Fibroblast of upper back skin (primary cell): ENCODE measurements around the gene MUC22.
"Not testable (repeated sequence)": the region's sequence is repeated elsewhere in the genome, so short reads cannot be mapped to it uniquely, and the experiment has no call there.

Experiments
- DNase-seq: peaks from one replicate; pipeline ENCODE4 v3.0.0-alpha.2; 2013

Gene MUC22

GRCh38 chr6:31000067-31000860 is 10.0 kb upstream of the MUC22 start:
- DNase-seq = not testable (repeated sequence)

DNA sequence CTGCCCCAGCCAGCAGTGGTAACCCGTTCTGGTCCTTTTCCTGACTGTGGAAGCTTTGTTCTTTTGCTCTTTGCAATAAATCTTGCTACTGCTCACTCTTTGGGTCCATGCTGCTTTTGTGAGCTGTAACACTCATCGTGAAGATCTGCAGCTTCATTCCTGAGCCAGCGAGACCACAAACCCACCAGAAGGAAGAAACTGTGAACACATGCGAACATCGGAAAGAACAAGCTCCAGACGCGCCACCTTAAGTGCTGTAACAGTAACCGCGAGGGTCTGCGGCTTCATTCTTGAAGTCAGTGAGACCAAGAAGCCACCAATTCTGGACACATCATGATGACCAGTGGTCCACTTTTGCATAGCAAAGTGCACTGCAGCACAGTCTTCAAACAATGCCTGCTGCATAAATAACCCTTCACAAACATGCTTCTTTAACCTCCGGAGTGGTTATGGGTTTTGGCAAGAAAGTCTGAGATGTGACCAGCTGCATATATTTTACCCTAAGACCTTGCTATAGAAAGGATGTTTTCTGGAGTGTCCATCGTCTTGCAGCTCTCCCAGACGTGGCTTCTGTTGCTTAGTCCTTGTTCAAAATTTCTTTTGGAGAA is 8.9 kb upstream of the MUC22 start:
- no peak for DNase-seq

DNA sequence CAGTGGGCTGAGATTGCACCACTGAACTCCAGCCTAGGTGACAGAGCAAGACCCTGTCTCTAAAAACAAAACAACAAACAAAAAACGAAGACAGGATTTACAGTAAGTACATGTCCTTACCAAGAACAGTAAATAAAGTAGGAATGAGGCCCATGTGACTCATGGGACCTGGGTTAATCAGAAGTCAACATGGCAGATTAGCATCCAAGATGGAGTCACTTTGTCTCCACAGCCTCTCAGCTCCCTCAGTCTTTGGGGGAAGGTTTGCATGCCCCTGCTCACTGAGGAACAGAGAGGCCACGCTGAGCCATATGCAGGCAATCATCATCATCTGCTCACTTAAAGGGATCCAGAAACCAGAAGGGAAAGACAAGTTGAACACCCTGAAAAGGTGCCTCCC is 7.8 kb upstream of the MUC22 start:
- DNase-seq = no peak

DNA sequence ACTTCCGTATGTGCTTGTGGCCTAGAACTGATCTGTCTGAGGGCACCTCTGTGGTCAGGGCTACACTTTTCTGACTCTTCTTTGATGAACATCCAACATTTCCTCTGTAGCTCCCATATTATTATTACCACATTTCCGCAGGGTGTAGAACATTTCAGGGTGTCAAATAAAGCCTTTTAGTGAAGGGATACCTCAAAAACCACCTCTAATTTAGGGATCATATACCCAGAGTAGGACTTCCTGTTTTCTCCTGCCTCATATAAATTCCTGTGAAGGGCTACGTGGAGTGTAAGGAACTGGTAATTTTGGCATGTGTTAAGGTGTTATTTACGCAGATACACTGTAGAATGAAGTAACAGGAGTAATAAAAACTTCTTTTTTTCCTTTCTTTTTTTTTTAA is 5.5 kb upstream of the MUC22 start:
- DNase-seq = no peak

GRCh38 chr6:31005249-31006020 is 4.8 kb upstream of the MUC22 start:
- no peak for DNase-seq

GRCh38 chr6:31007694-31008093 is 2.6 kb upstream of the MUC22 start:
- DNase-seq = peak; percentile 94

DNA sequence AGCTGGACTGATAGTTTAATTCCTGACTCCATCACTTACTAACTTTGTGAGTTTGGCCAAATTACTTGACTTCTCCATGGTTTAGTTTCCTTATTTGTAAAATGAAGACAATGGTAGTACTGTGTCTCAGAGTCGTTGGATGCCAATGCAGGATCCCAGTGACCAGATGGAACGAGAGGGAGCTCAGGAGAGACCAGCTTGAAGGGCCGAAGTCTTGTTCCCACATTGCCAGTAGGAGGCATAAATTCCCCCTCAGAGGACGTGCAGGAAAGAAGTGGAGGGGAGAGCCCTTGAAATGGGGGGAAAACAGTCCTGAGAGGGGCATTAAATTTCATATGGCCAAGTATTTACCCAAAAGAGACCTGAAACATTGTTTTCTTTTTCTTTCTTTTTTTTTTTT is 2.1 kb upstream of the MUC22 start:
- DNase-seq = no peak

DNA sequence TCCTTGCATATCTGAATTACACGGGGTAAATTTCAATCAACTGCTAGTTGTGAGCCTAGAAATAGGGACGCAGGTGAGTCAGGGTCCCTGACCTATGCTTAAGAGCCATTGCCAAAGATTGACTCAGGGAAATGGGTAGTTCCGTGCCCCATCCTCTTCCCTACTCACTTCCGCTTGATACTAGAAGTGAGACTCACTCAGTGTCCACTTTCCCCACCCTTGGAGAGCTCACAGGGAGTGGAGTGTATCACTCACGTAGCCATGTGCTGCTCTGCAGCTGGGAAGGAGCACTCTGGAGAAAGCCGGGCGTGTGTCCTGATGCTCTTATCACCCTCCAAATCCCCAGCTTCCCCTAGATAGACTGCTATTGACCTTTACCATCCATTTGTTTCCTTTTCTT is 543 bp upstream of the MUC22 start:
- DNase-seq = no peak

GRCh38 chr6:31011153-31011552 is 879 bp downstream of the MUC22 start:
- DNase-seq = no peak

DNA sequence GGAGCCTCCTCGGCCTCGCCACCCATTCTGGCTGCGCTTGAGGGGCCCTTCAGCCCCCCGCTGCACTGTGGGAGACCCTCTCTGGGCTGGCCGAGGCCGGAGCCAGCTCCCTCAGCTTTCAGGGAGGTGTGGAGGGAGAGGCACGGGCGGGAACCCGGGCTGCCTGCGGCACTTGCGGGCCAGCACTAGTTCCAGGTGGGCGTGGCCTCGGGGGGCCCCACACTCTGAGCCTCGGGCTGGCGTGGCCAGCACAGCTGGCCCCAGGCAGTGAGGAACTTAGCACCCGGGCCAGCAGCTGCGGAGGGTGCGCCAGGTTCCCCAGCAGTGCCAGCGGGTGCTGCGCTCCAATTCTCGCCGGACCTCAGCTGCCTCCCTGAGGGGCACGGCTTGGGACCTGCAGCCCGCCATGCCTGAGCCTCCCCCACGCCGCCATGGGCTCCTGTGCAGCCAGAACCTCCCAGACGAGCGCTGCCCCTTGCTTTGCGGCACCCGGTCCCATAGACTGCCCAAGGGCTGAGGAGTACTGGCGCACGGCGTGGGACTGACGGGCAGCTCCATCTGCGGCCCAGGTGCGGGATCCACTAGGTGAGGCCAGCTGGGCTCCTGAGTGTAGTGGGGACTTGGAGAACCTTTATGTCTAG is 6.5 kb downstream of the MUC22 start:
- DNase-seq = no peak

- not testable (repeated sequence) for DNase-seq
Observed at GRCh38 chr6:31017436-31017835, 7.2 kb downstream of the MUC22 start.

GRCh38 chr6:31020057-31020456 is 9.8 kb downstream of the MUC22 start:
- DNase-seq = no peak

- DNase-seq = not testable (repeated sequence)
Observed at GRCh38 chr6:31020631-31021255, 10.5 kb downstream of the MUC22 start.

DNA sequence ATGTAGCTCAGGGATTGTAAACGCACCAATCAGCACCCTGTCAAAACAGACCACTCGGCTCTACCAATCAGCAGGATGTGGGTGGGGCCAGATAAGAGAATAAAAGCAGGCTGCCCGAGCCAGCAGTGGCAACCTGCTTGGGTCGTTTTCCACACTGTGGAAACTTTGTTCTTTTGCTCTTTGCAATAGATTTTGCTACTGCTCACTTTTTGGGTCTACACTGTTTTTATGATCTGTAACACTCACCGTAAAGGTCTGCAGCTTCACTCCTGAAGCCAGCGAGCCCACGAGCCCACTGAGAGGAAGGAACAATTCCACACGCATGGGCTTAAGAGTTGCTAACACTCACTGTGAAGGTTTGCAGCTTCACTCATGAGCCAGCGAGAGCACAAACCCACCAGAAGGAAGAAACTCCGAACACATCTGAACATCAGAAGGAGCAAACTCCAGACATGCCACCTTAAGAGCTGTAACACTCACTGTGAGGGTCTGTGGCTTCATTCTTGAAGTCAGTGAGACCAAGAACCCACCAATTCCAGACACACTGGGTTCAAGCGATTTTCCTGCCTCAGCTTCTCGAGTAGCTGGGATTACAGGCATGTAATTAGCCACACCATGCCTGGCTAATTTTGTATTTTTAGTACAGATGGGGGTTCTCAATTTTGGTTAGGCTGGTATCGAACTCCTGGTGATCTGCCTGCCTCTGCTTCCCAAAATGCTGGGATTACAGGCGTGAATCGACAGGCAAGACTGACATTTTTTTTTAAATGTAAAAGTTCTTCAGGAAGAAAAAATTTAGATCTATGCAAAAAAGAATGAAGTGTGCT is 11.6 kb downstream of the MUC22 start:
- DNase-seq = not testable (repeated sequence)

GRCh38 chr6:31025595-31025994 is 15.3 kb downstream of the MUC22 start:
- no peak for DNase-seq

- DNase-seq = no peak
Observed at GRCh38 chr6:31031095-31031494, 20.8 kb downstream of the MUC22 start.

GRCh38 chr6:31033075-31033474 is 22.8 kb downstream of the MUC22 start:
- no peak for DNase-seq

- peak; percentile 34 for DNase-seq
Observed at GRCh38 chr6:31035862-31036497, 25.7 kb downstream of the MUC22 start.

GRCh38 chr6:31037169-31037568 is 26.9 kb downstream of the MUC22 start:
- peak; percentile 43 for DNase-seq

DNA sequence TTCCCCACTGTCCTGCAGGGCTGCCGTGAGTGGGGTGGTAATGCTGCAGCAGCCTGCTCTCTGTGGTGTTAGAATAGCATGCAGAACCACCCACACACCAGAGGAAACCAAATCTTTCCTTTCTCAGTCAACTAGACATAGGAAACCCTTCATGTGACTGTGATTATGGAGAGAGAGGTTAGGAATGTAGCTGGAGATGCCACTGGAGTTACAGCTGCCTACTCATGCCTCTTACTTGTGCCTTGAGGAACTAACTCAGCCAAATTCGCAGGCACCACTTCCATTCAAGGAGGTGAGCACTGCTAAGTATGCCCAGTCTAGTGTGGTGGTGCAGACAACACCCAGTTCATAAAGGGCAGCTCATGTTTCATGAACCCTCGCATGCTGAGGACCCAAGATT is 27.4 kb downstream of the MUC22 start:
- peak; percentile 45 for DNase-seq

GRCh38 chr6:31038559-31038958 is 28.3 kb downstream of the MUC22 start:
- DNase-seq = no peak
